WI38 (cell line): ENCODE measurements around the gene IBTK.

Experiments
- H3K4me3 ChIP-seq: 2 replicates; pipeline ENCODE4 v1.5.1; 2011; ENCODE audit warnings: low read depth, mild to moderate bottlenecking, control low read depth, low read length
- TF ChIP-seq, protein P1 (sequence below): IDR thresholded peaks from 2 replicates; pipeline ENCODE4 v1.5.1; 2012; ENCODE audit warnings: low read depth, mild to moderate bottlenecking, control low read depth, low read length

IBTK gene

DNA sequence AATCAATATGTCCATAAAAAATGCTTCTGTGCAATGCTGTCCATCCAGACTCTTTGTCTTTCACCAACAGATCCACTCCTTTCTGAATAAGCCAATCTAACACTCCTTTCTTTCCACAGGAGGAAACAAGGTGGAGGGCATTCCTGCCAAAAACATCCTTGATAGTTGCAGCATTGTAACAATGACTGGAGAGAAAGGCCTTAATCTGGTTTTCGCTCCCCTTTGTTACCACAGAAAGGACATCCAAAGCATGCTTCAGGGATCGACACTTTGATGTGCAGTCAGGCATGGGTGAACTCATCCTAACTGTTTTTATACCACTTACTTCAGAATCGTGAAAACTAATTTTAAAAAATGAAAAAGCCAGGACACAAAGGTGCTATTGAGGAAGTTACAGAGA lies 7.4 kb downstream of the IBTK start:
- TF ChIP-seq, protein P1, sequence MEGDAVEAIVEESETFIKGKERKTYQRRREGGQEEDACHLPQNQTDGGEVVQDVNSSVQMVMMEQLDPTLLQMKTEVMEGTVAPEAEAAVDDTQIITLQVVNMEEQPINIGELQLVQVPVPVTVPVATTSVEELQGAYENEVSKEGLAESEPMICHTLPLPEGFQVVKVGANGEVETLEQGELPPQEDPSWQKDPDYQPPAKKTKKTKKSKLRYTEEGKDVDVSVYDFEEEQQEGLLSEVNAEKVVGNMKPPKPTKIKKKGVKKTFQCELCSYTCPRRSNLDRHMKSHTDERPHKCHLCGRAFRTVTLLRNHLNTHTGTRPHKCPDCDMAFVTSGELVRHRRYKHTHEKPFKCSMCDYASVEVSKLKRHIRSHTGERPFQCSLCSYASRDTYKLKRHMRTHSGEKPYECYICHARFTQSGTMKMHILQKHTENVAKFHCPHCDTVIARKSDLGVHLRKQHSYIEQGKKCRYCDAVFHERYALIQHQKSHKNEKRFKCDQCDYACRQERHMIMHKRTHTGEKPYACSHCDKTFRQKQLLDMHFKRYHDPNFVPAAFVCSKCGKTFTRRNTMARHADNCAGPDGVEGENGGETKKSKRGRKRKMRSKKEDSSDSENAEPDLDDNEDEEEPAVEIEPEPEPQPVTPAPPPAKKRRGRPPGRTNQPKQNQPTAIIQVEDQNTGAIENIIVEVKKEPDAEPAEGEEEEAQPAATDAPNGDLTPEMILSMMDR = no peak
- H3K4me3 ChIP-seq = no peak overlapping the region

GRCh38 chr6:82239597-82239996 lies 7.9 kb downstream of the IBTK start:
- TF ChIP-seq, protein P1 = no peak
- H3K4me3 ChIP-seq = no peak overlapping the region

DNA sequence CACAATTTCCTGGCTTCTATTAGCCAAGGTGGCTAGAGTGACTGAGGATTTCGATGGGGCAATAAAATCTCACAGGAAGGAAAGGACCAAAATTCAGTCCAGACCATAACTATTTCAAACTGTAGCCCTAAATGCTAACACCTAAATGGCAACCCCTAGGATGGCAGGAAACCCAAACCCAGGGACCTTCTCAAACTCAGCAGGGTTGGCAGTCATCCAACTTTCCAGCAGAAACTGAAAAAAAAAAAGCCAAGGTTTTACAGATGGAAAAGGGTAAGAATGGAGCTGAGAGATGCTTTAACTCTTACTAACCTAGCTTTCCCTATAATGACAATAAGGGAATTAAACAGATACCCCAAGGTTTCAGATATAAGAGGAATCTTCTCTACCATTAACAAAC lies 10.5 kb downstream of the IBTK start:
- H3K4me3 ChIP-seq = no peak overlapping the region
- TF ChIP-seq, protein P1 = no peak

GRCh38 chr6:82227770-82228169 lies 19.8 kb downstream of the IBTK start:
- TF ChIP-seq, protein P1 = no peak

GRCh38 chr6:82220167-82220566 lies 27.4 kb downstream of the IBTK start:
- no peak overlapping the region for H3K4me3 ChIP-seq
- TF ChIP-seq, protein P1 = no peak

More at GRCh38 chr6:82227770-82228169, 19.8 kb downstream of the IBTK start:
- no peak overlapping the region for H3K4me3 ChIP-seq

- TF ChIP-seq, protein P1 = no peak
- no peak overlapping the region for H3K4me3 ChIP-seq
Observed at GRCh38 chr6:82217018-82217586, 30.4 kb downstream of the IBTK start.

DNA sequence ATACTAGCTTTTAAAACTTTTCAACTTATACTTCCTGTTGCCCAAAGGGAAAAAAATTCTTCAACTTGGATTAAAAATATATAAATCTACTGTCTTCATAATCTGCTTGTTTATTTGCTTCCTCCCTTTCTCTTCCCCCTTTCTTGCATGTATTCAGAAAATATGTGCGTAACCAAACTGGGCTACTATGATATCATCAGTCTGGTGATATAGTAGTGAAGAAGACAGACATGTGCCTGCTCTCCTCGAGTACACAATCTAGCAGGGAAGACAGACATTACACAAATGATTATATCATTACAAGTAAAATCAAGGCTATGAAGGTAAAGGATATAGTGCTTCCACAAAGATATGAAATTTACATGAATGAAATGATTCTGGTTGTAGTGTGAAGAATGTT lies 31.0 kb downstream of the IBTK start:
- no peak overlapping the region for H3K4me3 ChIP-seq
- TF ChIP-seq, protein P1 = no peak
